Measurements from ENCODE around the gene PBX1. TPM values are rescaled to one million over a fixed set of nuclear protein-coding genes. Genes with fewer than 3 reads are reported as not detected.
A peak's percentile ranks its signal among the peaks of the same experiment; 100 is the strongest.

PBX1 gene
- total RNA-seq, 1 experiment from 2014 or later, result 18.5 TPM

GRCh38 chr1:164753521-164754077 is 194.6 kb downstream of the PBX1 start:
- H3K27ac ChIP-seq, result no peak overlapping the region
- no peaks in the 10 kb centered on the region for H3K27me3 ChIP-seq (replicated peaks)
- no peak for DNase-seq (ENCODE audit: low read depth in 1 of 2, low spot score in 2 of 2)
- no peaks in the 10 kb centered on the region for H3K36me3 ChIP-seq
- no peaks in the 10 kb centered on the region for H3K9me3 ChIP-seq (replicated peaks)
- H3K4me1 ChIP-seq (replicated peaks), result peaks cover 9% of the 10 kb centered on the region
- no peak overlapping the region for H3K4me3 ChIP-seq

GRCh38 chr1:164754088-164754600 is 195.2 kb downstream of the PBX1 start:
- no peak overlapping the region for H3K27ac ChIP-seq
- DNase-seq (ENCODE audit: low read depth in 1 of 2, low spot score in 2 of 2), result no peak
- peaks cover 4% of the 10 kb centered on the region for H3K4me1 ChIP-seq (replicated peaks)
- H3K4me3 ChIP-seq, result no peak overlapping the region
- H3K27me3 ChIP-seq (replicated peaks), result no peaks in the 10 kb centered on the region
- no peaks in the 10 kb centered on the region for H3K9me3 ChIP-seq (replicated peaks)
- H3K36me3 ChIP-seq, result no peaks in the 10 kb centered on the region

DNA sequence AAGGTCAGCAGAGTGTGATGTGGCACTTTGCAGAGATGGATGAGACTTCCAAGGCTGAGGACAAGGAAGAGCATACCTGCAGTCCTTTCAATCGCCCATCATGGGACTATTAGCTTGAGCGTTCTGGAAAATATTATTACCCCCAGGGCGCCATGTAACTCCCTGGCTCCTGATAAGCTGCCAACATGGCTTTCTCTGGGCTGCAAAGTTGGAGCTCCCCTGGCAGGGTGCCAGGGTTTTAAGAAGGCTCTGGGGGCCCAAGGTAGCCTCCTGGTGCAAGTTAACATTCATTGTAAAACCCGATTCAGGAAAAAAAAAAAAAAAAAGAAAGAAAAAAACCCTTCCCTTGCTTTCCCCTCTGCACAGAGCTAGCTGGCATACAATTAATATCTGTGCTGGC is 196.7 kb downstream of the PBX1 start:
- Histone ChIP-seq H3K27me3 (replicated peaks) (no peaks in the 10 kb centered on the region), H3K36me3 (no peaks in the 10 kb centered on the region), H3K4me3 (no peak overlapping the region), H3K9me3 (replicated peaks) (no peaks in the 10 kb centered on the region), H3K4me1 (replicated peaks) (peaks cover 13% of the 10 kb centered on the region), H3K27ac (no peak overlapping the region)
- no peak for DNase-seq (ENCODE audit: low read depth in 1 of 2, low spot score in 2 of 2)

DNA sequence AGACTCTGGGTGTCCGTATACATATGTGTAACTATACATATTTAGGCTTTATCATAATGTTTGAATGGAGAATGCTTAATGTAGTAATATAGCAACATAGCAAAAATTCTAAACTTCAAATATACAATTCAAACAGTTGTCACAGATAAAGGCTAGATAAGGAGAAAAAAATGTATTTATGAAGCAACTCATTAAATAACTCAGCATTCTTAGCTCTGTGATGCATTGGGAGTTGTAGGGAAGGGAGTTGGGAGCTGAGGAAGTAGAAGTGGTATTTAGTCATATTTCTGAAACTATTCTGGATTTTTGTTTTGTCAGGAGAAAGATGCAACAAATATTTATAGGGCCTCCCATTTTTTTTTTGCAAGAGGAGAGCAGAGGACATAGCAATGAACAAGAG is 197.8 kb downstream of the PBX1 start:
- DNase-seq (ENCODE audit: low read depth in 1 of 2, low spot score in 2 of 2), result no peak
- H3K27ac ChIP-seq, result no peak overlapping the region
- H3K27me3 ChIP-seq (replicated peaks), result no peaks in the 10 kb centered on the region
- no peaks in the 10 kb centered on the region for H3K36me3 ChIP-seq
- no peaks in the 10 kb centered on the region for H3K9me3 ChIP-seq (replicated peaks)
- peaks cover 16% of the 10 kb centered on the region for H3K4me1 ChIP-seq (replicated peaks)
- no peak overlapping the region for H3K4me3 ChIP-seq

- Histone ChIP-seq H3K4me1 (replicated peaks) (peaks cover 16% of the 10 kb centered on the region), H3K27ac (no peak overlapping the region), H3K4me3 (no peak overlapping the region), H3K9me3 (replicated peaks) (no peaks in the 10 kb centered on the region), H3K27me3 (replicated peaks) (no peaks in the 10 kb centered on the region), H3K36me3 (no peaks in the 10 kb centered on the region)
- DNase-seq (ENCODE audit: low read depth in 1 of 2, low spot score in 2 of 2), result no peak
Measured at GRCh38 chr1:164757625-164758024, 198.6 kb downstream of the PBX1 start.

DNA sequence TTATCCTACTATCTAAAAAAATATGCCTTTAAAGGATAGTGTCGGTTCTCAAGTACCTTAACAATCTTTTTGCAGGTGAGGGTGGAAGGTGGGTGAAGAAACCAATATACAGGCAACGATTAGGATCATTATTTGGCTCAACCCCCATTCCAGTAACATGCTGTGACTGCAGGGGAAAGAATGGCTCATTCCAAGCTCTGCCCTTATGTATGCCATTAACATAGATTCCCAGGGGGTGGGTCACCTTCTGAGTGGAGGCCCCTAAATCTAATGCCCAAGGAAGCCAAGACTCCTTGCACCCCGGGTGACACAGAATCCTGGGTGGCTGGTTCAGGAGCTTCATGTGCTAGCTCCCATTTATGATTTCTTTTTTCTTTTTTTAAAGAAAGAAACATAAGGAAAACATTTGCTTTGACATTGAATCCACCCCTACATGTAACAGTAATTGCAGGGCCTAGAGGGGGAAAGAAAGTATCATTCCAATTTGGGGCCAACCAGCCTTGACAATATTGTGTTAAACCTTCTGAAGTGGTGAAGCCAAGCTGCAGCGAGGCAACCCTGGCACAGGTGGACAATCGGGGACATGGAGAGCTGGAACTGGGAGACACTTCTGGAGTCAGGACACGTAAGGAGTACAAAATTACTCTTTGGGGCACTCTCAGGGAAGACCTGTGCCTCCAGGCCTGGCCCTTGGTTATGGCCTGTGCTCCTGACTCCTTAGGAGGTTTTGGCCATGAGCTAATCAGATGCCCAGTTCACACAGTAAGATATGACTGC is 200.3 kb downstream of the PBX1 start:
- H3K9me3 ChIP-seq (replicated peaks), result no peaks in the 10 kb centered on the region
- H3K27me3 ChIP-seq (replicated peaks), result no peaks in the 10 kb centered on the region
- peaks cover 24% of the 10 kb centered on the region for H3K4me1 ChIP-seq (replicated peaks)
- H3K4me3 ChIP-seq, result no peak overlapping the region
- H3K36me3 ChIP-seq, result no peaks in the 10 kb centered on the region
- H3K27ac ChIP-seq, result no peak overlapping the region
- DNase-seq (ENCODE audit: low read depth in 1 of 2, low spot score in 2 of 2), result no peak

DNA sequence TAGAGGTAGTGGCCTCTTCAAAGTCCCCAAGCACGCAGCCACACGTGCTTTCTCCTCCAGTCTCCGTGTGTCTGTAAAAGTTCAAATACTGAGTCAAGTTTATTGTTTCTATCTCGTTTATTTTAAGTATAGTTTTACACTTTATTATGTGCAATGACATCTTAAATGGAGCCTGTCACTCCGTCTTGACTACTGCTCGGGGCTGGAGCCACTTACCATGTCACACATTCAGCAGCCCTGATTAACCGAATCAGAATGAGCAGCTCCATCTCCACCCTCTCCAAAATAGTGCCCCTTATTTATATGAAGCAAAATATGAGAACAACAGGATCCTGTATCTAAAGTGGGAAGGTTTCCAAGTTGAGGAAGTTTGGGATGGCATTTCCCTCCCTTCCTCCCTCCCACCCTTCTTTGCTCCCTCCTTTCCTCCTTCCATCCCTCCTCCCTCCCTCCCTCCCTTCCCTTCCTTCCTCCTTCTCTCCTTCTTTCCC is 201.0 kb downstream of the PBX1 start:
- H3K4me1 ChIP-seq (replicated peaks), result peaks cover 31% of the 10 kb centered on the region
- no peaks in the 10 kb centered on the region for H3K36me3 ChIP-seq
- no peak overlapping the region for H3K27ac ChIP-seq
- no peak overlapping the region for H3K4me3 ChIP-seq
- no peak for DNase-seq (ENCODE audit: low read depth in 1 of 2, low spot score in 2 of 2)
- no peaks in the 10 kb centered on the region for H3K27me3 ChIP-seq (replicated peaks)
- no peaks in the 10 kb centered on the region for H3K9me3 ChIP-seq (replicated peaks)

- Histone ChIP-seq H3K36me3 (no peaks in the 10 kb centered on the region), H3K4me3 (no peak overlapping the region), H3K4me1 (replicated peaks) (peaks cover 37% of the 10 kb centered on the region), H3K27me3 (replicated peaks) (no peaks in the 10 kb centered on the region), H3K27ac (no peak overlapping the region), H3K9me3 (replicated peaks) (no peaks in the 10 kb centered on the region)
- no peak for DNase-seq (ENCODE audit: low read depth in 1 of 2, low spot score in 2 of 2)
Measured at GRCh38 chr1:164760569-164760968, 201.6 kb downstream of the PBX1 start.

DNA sequence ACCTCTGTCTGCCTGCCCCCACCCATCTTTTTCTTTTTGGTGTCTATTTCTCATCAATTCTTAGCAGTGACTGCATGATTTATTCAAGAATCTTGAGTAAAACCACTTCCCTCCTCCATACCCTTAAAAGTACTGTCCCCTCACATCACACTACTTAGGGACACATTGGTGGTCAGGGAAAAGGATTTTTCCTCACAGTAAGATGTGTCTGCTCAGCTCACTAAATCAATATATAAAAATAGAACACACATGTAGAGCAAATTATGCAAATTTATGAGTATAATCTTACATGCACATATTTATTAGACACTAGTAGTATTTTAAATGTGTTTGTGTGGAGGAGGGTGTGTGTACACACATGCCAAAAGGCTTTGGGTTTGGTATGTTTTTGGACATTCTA is 202.0 kb downstream of the PBX1 start:
- Histone ChIP-seq H3K36me3 (no peaks in the 10 kb centered on the region), H3K9me3 (replicated peaks) (no peaks in the 10 kb centered on the region), H3K4me3 (no peak overlapping the region), H3K27me3 (replicated peaks) (no peaks in the 10 kb centered on the region), H3K27ac (no peak overlapping the region), H3K4me1 (replicated peaks) (peaks cover 41% of the 10 kb centered on the region)
- DNase-seq (ENCODE audit: low read depth in 1 of 2, low spot score in 2 of 2), result no peak

- Histone ChIP-seq H3K9me3 (replicated peaks) (no peaks in the 10 kb centered on the region), H3K27ac (no peak overlapping the region), H3K36me3 (no peaks in the 10 kb centered on the region), H3K4me3 (no peak overlapping the region), H3K27me3 (replicated peaks) (no peaks in the 10 kb centered on the region), H3K4me1 (replicated peaks) (peaks cover 60% of the 10 kb centered on the region)
- DNase-seq (ENCODE audit: low read depth in 1 of 2, low spot score in 2 of 2), result no peak
Measured at GRCh38 chr1:164763098-164763497, 204.1 kb downstream of the PBX1 start.

DNA sequence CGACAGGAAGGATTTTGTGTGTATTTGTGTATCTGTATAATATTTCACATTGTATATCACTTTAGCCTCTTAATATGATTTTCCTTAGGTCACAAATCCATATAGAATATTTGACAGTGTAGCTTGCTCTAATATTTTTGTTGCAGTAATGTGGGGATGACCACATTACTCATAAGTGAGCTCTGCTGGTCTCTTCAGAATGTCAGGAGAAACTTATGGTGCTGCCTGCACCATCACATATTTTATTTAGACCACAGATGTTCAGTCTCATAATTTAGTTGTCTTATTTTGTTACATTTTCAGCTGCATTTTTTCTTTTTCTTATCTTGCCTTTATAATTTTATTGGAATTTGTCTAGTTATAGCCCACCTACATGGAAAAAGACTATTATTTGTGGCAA is 205.3 kb downstream of the PBX1 start:
- Histone ChIP-seq H3K4me1 (replicated peaks) (peaks cover 72% of the 10 kb centered on the region), H3K36me3 (no peaks in the 10 kb centered on the region), H3K9me3 (replicated peaks) (no peaks in the 10 kb centered on the region), H3K4me3 (no peak overlapping the region), H3K27me3 (replicated peaks) (no peaks in the 10 kb centered on the region), H3K27ac (no peak overlapping the region)
- no peak for DNase-seq (ENCODE audit: low read depth in 1 of 2, low spot score in 2 of 2)

DNA sequence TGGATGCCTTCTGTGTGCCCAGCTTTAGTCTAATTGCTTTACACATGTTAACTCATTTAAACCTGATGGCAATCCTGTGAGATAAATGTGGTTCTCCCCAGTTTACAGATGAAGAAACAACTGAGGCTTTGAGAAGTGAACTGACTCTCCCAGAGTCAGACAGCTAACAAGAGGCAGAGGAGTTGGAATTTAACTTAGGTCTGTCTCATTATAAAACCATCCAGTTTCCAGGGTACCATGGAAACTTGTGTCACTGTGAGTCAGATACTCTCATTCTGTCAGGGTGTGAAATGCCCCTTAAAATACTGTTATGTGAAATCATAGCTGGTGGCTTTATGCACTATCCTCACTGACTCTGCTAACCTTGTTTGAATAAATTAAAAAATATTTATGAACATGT is 206.6 kb downstream of the PBX1 start:
- peak in 1 of 2 experiments; percentile 55 for DNase-seq (ENCODE audit: low read depth in 1 of 2, low spot score in 2 of 2)
- no peak overlapping the region for H3K4me3 ChIP-seq
- peaks cover 72% of the 10 kb centered on the region for H3K4me1 ChIP-seq (replicated peaks)
- H3K27me3 ChIP-seq (replicated peaks), result no peaks in the 10 kb centered on the region
- H3K9me3 ChIP-seq (replicated peaks), result no peaks in the 10 kb centered on the region
- peak overlapping the region; percentile 82 for H3K27ac ChIP-seq
- no peaks in the 10 kb centered on the region for H3K36me3 ChIP-seq

DNA sequence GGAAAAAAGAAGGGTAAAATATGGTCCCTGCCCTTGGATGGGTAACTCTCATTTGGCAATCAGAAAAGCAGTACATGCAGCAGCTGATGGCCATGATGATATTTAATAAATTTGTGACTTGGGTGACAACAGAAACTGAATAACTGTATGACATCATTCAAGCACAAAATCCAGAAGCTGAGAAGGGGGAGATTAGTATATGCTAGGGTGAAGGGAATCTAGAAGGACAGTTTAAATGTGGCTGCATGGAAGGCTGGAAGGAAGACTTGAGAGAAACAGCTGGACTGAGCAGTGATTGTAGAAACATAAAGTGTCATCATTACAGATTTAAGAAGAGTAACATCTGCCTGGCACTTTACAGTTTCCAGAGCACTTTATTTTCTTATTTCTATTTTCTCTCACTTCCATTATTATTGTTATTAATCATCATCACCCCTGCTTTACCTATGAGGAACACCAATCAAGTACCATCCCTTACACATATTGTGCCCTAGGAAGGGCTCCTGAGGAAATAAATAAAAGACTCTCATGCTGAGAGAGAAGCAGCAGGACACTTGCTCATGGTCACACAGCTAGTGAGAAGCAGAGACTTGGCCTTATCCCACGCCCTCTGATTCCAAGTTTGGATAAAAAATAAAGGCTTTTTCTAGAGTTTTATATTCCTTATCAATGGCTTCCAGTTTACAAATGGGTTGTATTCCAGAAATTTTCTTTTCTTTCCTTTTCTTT is 207.2 kb downstream of the PBX1 start:
- peaks cover 73% of the 10 kb centered on the region for H3K4me1 ChIP-seq (replicated peaks)

More for the DNA sequence above, 207.2 kb downstream of the PBX1 start:
- no peak for DNase-seq (ENCODE audit: low read depth in 1 of 2, low spot score in 2 of 2)
- Histone ChIP-seq H3K27me3 (replicated peaks) (no peaks in the 10 kb centered on the region), H3K9me3 (replicated peaks) (no peaks in the 10 kb centered on the region), H3K27ac (peak overlapping the region; percentile 82), H3K4me3 (no peak overlapping the region), H3K36me3 (no peaks in the 10 kb centered on the region)

All from SJSA1 (cell line).